ENCODE data around the gene SCGB1D2. TPM values are rescaled to one million over a fixed set of nuclear protein-coding genes. Genes with fewer than 3 reads are reported as not detected.
"Not testable (repeated sequence)": the region's sequence is repeated elsewhere in the genome, so short reads cannot be mapped to it uniquely, and the experiment has no call there.

Gene SCGB1D2, protein sequence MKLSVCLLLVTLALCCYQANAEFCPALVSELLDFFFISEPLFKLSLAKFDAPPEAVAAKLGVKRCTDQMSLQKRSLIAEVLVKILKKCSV
- not detected for polyA plus RNA-seq

DNA sequence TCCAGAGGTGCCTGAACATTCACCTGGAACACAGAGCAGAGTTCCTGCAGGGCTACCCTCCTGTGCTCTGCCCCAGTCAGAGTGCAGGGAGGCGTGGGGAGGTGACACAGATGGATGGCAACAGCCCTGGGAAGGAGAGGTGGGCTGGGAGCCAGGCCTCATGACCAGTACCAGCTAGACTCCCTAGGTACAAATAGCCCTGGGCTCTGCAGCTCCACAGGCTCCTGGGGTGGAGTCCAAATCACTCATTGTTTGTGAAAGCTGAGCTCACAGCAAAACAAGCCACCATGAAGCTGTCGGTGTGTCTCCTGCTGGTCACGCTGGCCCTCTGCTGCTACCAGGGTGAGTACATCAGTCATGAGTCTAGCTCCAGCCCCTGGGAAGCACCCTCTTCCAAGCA is at the start of gene SCGB1D2:
TSS of gene SCGB1D2 (plus strand) at position 219 of the 400 bp plus-strand sequence. CDS start at position 288, 69 bp downstream.
- Mint-ChIP-seq H3K27ac (no peak within 1 kb of the TSS), H3K4me1 (no peaks in the 10 kb centered on the region), H3K36me3 (no peaks in the 10 kb centered on the region), H3K9me3 (no peaks in the 10 kb centered on the region), H3K4me3 (no peak within 1 kb of the TSS), H3K27me3 (ENCODE audit: low read depth in 3 of 3) (peaks cover 8 to 13% (median 11%) of the 10 kb centered on the region in 3 donors)
- DNase-seq: no peak

DNA sequence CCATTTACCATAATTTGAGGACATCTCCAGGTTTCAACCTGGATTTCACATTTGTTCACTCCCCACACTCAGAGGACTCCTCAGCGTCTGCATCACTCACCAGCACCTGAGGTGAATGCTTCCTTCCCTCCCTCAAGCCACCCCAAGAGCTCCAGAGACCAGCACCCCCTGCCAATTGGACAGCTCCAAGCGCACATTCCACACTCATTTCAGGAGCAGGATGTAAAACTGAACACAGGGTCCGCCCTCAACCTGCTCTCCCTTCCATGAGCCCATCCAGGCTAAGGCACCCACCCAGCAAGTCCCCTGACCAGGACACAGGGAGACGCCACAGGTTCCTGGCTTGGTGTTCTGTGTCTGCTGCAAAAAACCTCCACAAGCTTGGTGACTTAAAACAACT is 48.1 kb upstream of the SCGB1D2 start:
- H3K9me3 Mint-ChIP-seq: no peaks in the 10 kb centered on the region
- H3K27me3 Mint-ChIP-seq (ENCODE audit: low read depth in 3 of 3): peaks cover 1 to 27% (median 4%) of the 10 kb centered on the region in 3 donors
- no peak overlapping the region for H3K4me3 Mint-ChIP-seq
- no peak overlapping the region for H3K27ac Mint-ChIP-seq
- H3K4me1 Mint-ChIP-seq: no peaks in the 10 kb centered on the region
- H3K36me3 Mint-ChIP-seq: no peaks in the 10 kb centered on the region
- DNase-seq: no peak

GRCh38 chr11:62195010-62195409 is 47.0 kb upstream of the SCGB1D2 start:
- H3K9me3 Mint-ChIP-seq, DNase-seq, H3K4me3 Mint-ChIP-seq, H3K36me3 Mint-ChIP-seq, H3K4me1 Mint-ChIP-seq, H3K27ac Mint-ChIP-seq: not testable (repeated sequence)
- H3K27me3 Mint-ChIP-seq (ENCODE audit: low read depth in 3 of 3): peaks cover 1 to 26% (median 4%) of the 10 kb centered on the region in 3 donors

DNA sequence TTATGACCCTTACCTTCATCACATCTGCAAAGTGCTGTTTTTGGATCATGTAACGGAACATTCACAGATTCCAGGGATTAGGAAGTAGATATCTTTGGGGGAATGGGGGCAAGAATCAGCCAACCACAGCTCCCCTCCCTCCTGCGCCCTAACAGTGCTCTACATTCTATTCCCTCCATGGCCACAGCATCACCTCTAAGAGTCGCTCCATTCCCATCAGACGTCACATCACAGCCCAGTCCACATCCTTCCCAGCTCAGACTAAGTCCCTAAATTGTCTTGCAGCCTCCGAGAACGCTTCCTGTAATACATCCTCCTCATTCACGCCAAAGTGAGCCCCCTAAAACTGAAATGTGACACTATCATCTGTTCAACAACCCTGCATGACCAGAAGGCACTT is 46.1 kb upstream of the SCGB1D2 start:
- no peaks in the 10 kb centered on the region for H3K9me3 Mint-ChIP-seq
- no peak for DNase-seq
- H3K36me3 Mint-ChIP-seq: no peaks in the 10 kb centered on the region
- peaks cover 1 to 24% (median 5%) of the 10 kb centered on the region in 3 donors for H3K27me3 Mint-ChIP-seq (ENCODE audit: low read depth in 3 of 3)
- H3K27ac Mint-ChIP-seq: no peak overlapping the region
- H3K4me1 Mint-ChIP-seq: no peaks in the 10 kb centered on the region
- no peak overlapping the region for H3K4me3 Mint-ChIP-seq

- H3K27ac Mint-ChIP-seq, H3K36me3 Mint-ChIP-seq, H3K4me1 Mint-ChIP-seq, DNase-seq, H3K4me3 Mint-ChIP-seq, H3K9me3 Mint-ChIP-seq: not testable (repeated sequence)
- H3K27me3 Mint-ChIP-seq (ENCODE audit: low read depth in 3 of 3): peaks cover 0 to 32% (median 7%) of the 10 kb centered on the region in 3 donors
These were observed 44.6 kb upstream of the SCGB1D2 start for GRCh38 chr11:62197400-62197799.

- H3K27ac Mint-ChIP-seq: no peak overlapping the region
- peaks cover 2 to 24% (median 6%) of the 10 kb centered on the region in 3 donors for H3K27me3 Mint-ChIP-seq (ENCODE audit: low read depth in 3 of 3)
- DNase-seq: no peak
These were observed 40.7 kb upstream of the SCGB1D2 start for GRCh38 chr11:62201376-62201775.

DNA sequence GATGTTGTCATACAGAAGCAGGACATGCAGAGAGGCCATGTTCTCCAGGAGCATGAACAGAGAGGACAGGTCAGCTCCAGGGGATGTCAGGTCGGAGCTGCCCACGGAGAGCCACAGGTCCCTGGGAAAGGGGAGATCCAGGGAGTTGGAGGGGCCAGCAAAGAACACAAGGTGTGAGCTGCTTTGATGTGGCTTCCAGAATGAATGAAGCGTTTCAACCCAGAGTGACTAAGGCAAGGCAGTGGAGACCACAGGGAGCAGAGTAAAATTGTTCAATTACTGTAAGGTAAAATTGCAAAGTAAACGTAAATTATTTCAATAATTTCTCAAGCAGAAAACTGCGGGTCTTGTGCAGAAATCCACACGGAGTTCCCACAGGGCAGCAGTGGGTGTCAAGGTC is 39.1 kb upstream of the SCGB1D2 start:
- peaks cover 2 to 19% (median 6%) of the 10 kb centered on the region in 3 donors for H3K27me3 Mint-ChIP-seq (ENCODE audit: low read depth in 3 of 3)
- H3K4me1 Mint-ChIP-seq: no peaks in the 10 kb centered on the region
- no peaks in the 10 kb centered on the region for H3K36me3 Mint-ChIP-seq
- H3K9me3 Mint-ChIP-seq: no peaks in the 10 kb centered on the region
- no peak overlapping the region for H3K27ac Mint-ChIP-seq
- DNase-seq: no peak
- H3K4me3 Mint-ChIP-seq: no peak overlapping the region

More at GRCh38 chr11:62201376-62201775, 40.7 kb upstream of the SCGB1D2 start:
- Mint-ChIP-seq H3K4me3 (no peak overlapping the region), H3K36me3 (no peaks in the 10 kb centered on the region), H3K4me1 (no peaks in the 10 kb centered on the region), H3K9me3 (no peaks in the 10 kb centered on the region)

DNA sequence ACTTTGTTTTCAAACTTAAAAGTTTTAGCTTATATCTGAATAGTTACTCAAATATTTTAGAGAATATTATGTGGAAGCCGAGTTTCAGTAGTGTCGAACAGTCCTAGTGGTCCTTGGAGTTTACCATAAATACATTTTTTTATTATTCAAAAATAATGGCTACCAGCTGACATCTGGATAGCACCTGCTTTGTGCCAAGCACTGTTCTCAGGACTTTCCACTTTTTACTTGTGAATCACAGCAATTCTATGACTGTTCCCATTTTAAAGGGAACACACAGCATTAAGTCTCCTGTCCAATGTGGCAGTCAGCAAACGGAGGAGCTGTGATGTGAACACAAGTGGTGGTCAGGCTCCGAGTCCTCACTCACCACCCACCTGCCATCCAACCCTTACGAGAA is 37.6 kb upstream of the SCGB1D2 start:
- H3K27ac Mint-ChIP-seq: no peak overlapping the region
- H3K27me3 Mint-ChIP-seq (ENCODE audit: low read depth in 3 of 3): peaks cover 2 to 12% (median 6%) of the 10 kb centered on the region in 3 donors
- no peaks in the 10 kb centered on the region for H3K4me1 Mint-ChIP-seq
- no peaks in the 10 kb centered on the region for H3K36me3 Mint-ChIP-seq
- H3K9me3 Mint-ChIP-seq: no peaks in the 10 kb centered on the region
- H3K4me3 Mint-ChIP-seq: no peak overlapping the region
- DNase-seq: no peak

DNA sequence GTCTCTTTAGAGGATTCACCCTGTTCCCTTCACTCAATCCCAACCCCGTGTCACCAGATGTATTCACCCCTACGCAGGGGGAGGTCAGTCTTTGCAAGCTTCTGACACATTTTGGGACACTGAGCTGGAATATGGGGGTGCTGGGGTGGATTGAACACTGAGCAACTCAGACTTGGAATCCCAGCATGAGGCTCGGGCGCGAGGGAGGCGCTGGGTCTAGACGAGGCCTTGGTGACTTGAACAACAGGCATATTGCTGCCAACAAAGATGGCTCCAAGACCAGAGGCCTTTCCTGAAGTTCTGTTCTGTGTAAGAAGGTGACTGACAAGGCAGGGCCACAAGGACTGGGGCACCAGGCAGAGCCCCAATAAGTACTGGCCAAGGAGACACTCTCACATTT is 36.6 kb upstream of the SCGB1D2 start:
- no peaks in the 10 kb centered on the region for H3K36me3 Mint-ChIP-seq
- DNase-seq: no peak
- H3K4me3 Mint-ChIP-seq: no peak overlapping the region
- no peaks in the 10 kb centered on the region for H3K9me3 Mint-ChIP-seq
- H3K27me3 Mint-ChIP-seq (ENCODE audit: low read depth in 3 of 3): peaks cover 2 to 14% (median 6%) of the 10 kb centered on the region in 3 donors
- no peak overlapping the region for H3K27ac Mint-ChIP-seq
- no peaks in the 10 kb centered on the region for H3K4me1 Mint-ChIP-seq

- DNase-seq, H3K4me3 Mint-ChIP-seq, H3K36me3 Mint-ChIP-seq, H3K9me3 Mint-ChIP-seq, H3K4me1 Mint-ChIP-seq, H3K27ac Mint-ChIP-seq: not testable (repeated sequence)
- H3K27me3 Mint-ChIP-seq (ENCODE audit: low read depth in 3 of 3): peaks cover 2 to 12% (median 4%) of the 10 kb centered on the region in 3 donors
These were observed 35.6 kb upstream of the SCGB1D2 start for GRCh38 chr11:62206276-62207066.

GRCh38 chr11:62208785-62209144 is 33.3 kb upstream of the SCGB1D2 start:
- Mint-ChIP-seq H3K9me3 (no peaks in the 10 kb centered on the region), H3K36me3 (no peaks in the 10 kb centered on the region), H3K27ac (no peak overlapping the region), H3K4me3 (no peak overlapping the region), H3K4me1 (no peaks in the 10 kb centered on the region), H3K27me3 (ENCODE audit: low read depth in 3 of 3) (peaks cover 2 to 7% (median 3%) of the 10 kb centered on the region in 3 donors)
- DNase-seq: no peak

DNA sequence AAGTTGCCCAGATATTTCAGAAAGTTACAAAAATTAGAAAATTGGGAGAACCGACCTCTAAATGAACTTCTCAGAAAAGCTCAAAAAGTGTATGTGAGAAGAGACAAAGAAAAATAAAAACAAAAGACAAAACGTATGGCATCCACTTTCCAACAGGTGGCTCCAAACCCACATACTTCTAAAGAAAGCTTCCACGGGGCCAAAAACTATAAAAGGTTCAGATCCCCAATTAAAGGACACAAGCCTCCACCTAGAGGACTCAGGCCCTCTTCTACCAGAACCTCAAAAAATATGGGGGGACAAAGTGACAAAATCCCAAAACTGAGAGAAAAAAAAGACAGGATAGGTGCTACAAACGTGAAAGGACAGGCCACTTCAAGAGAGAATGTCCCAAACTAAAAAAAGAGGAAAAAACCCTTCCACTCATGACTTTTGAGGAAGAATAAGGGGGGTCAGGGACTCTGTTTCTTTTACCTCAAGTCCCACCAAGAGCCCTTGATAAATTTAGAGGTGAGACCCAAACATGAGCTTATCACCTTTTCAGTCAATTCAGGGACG is 24.8 kb upstream of the SCGB1D2 start:
- Mint-ChIP-seq H3K4me1 (no peaks in the 10 kb centered on the region), H3K27ac (no peak overlapping the region), H3K4me3 (no peak overlapping the region), H3K9me3 (peaks cover 3 to 8% (median 4%) of the 10 kb centered on the region in 6 donors), H3K36me3 (peaks cover 0 to 5% (median 0%) of the 10 kb centered on the region in 3 donors), H3K27me3 (ENCODE audit: low read depth in 3 of 3) (peaks cover 2 to 16% (median 10%) of the 10 kb centered on the region in 3 donors)
- no peak for DNase-seq

DNA sequence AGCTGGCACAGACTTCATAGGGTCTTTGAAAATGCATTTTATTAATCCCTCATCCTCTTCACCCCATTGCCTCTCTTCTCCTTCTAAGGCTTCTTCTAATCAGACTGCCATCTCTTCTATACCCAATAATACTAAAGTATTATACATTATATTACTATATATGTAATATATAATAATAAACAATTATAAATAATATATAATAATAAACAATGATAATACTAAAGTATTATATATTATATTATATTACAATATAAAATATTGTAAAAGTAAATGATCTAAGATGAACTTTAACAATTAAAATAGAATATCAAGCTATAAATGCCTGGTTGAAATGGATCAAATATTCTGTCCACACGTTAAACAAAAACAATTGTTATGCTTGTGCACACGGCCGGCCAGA is 20.5 kb upstream of the SCGB1D2 start:
- Mint-ChIP-seq H3K4me3 (no peak overlapping the region), H3K36me3 (peaks cover 11 to 14% (median 12%) of the 10 kb centered on the region in 3 donors), H3K9me3 (peaks cover 20 to 35% (median 29%) of the 10 kb centered on the region in 6 donors), H3K4me1 (no peaks in the 10 kb centered on the region), H3K27ac (no peak overlapping the region), H3K27me3 (ENCODE audit: low read depth in 3 of 3) (peaks cover 5 to 13% (median 8%) of the 10 kb centered on the region in 3 donors)
- no peak for DNase-seq

DNA sequence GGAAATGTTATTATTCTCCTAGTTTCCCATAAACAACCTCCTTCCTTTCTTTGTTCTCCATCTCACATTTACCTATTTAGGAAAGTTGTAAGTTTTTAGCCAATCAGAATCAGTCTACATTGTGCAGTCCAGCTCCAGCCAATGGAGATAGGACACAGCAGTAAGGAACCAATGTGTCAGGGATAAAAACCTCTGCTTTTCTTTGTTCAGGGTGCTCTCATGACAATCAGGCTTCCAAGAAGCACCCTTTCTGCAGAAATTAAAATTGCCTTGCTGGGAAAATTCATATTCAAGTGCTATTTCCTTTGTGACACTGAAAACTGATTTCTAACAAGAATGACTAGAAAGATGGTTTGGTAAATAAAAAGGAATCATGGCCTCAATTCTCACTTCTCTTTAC is 18.9 kb upstream of the SCGB1D2 start:
- H3K36me3 Mint-ChIP-seq: peaks cover 11 to 14% (median 12%) of the 10 kb centered on the region in 3 donors
- peaks cover 20 to 35% (median 29%) of the 10 kb centered on the region in 6 donors for H3K9me3 Mint-ChIP-seq
- H3K27ac Mint-ChIP-seq: no peak overlapping the region
- H3K27me3 Mint-ChIP-seq (ENCODE audit: low read depth in 3 of 3): peaks cover 3 to 13% (median 5%) of the 10 kb centered on the region in 3 donors
- no peak overlapping the region for H3K4me3 Mint-ChIP-seq
- H3K4me1 Mint-ChIP-seq: no peaks in the 10 kb centered on the region
- no peak for DNase-seq

All from immature natural killer cell (primary cell).